SK-N-MC (cell line): ENCODE measurements around the gene MAML3.

Source experiments
- DNase-seq: peaks from one replicate; pipeline ENCODE4 v3.0.0-alpha.2; 2011; ENCODE audit warnings: low read depth, low spot score
- H3K27ac ChIP-seq: fragments of 200-600 bp; sonication (generic); 2 replicates; pipeline ENCODE4 v1.5.1; 2016; ENCODE audit warnings: mixed run types
- H3K36me3 ChIP-seq: fragments of 200-600 bp; sonication (generic); 2 replicates; pipeline ENCODE4 v1.6.1; 2017; ENCODE audit warnings: antibody characterized with exemption, low read length, mixed read lengths; ENCODE audit not compliant: insufficient read depth
- H3K4me3 ChIP-seq: fragments of 200-600 bp; sonication (generic); 2 replicates; pipeline ENCODE4 v1.5.1; 2016
- H3K9ac ChIP-seq: fragments of 200-600 bp; sonication (generic); 2 replicates; pipeline ENCODE4 v1.8.0; 2017; ENCODE audit warnings: mixed run types, mixed read lengths; ENCODE audit not compliant: insufficient read length
- H3K9me3 ChIP-seq: fragments of 200-600 bp; sonication (generic); 2 replicates; pipeline ENCODE4 v1.6.1; 2017; ENCODE audit warnings: low read depth, mild to moderate bottlenecking, antibody characterized with exemption, low read length, moderate library complexity, mixed read lengths
- EZH2 ChIP-seq: fragments of 200-600 bp; sonication (generic); IDR thresholded peaks from one replicate; pipeline ENCODE4 v1.6.1; 2017; ENCODE audit warnings: antibody characterized with exemption
- FOXP2 ChIP-seq: optimal IDR thresholded peaks from 2 replicates; pipeline ENCODE3; 2011; ENCODE audit warnings: mild to moderate bottlenecking, moderate library complexity; ENCODE audit not compliant: insufficient read depth; ENCODE audit errors: extremely low read length, control extremely low read depth
- POLR2AphosphoS5 ChIP-seq: IDR thresholded peaks from 2 replicates; pipeline ENCODE4 v1.6.1; 2012; ENCODE audit warnings: mild to moderate bottlenecking, low read depth, low read length, borderline replicate concordance

The MAML3 gene

GRCh38 chr4:139786494-139787354, 367.3 kb downstream of the MAML3 start:
- Histone ChIP-seq H3K27ac (peak overlapping the region; percentile 73), H3K36me3 (no peaks in the 10 kb centered on the region)

GRCh38 chr4:139785356-139785755, 368.6 kb downstream of the MAML3 start:
- H3K27ac ChIP-seq = peak overlapping the region; percentile 60; the same call in 1 of the 2 replicates
- H3K9ac ChIP-seq = no peak overlapping the region
- DNase-seq = no peak
- H3K36me3 ChIP-seq = no peaks in the 10 kb centered on the region
- no peak overlapping the region for H3K4me3 ChIP-seq
- H3K9me3 ChIP-seq = no peaks in the 10 kb centered on the region
- TF ChIP-seq FOXP2 (no peak), POLR2AphosphoS5 (no peak), EZH2 (no peak)

More at GRCh38 chr4:139786494-139787354, 367.3 kb downstream of the MAML3 start:
- DNase-seq = no peak
- Histone ChIP-seq H3K9me3 (no peaks in the 10 kb centered on the region), H3K4me3 (peak overlapping the region; percentile 55), H3K9ac (no peak overlapping the region)
- no peak for TF ChIP-seq EZH2
- TF ChIP-seq POLR2AphosphoS5 = no peak
- TF ChIP-seq FOXP2 = no peak

- no peak for TF ChIP-seq FOXP2
- TF ChIP-seq EZH2 = no peak
- no peak overlapping the region for H3K4me3 ChIP-seq
- H3K9ac ChIP-seq = no peak overlapping the region
- no peak for DNase-seq
- H3K36me3 ChIP-seq = no peaks in the 10 kb centered on the region
- no peak overlapping the region for H3K27ac ChIP-seq
- H3K9me3 ChIP-seq = no peaks in the 10 kb centered on the region
Measured at GRCh38 chr4:139783741-139784484, 370.1 kb downstream of the MAML3 start.

- no peak for DNase-seq
- Histone ChIP-seq H3K36me3 (no peaks in the 10 kb centered on the region), H3K9ac (no peak overlapping the region), H3K4me3 (no peak overlapping the region), H3K27ac (no peak overlapping the region), H3K9me3 (no peaks in the 10 kb centered on the region)
- TF ChIP-seq POLR2AphosphoS5 (no peak), FOXP2 (no peak), EZH2 (no peak)
Measured at GRCh38 chr4:139782926-139783522, 371.0 kb downstream of the MAML3 start.

- no peak overlapping the region for H3K4me3 ChIP-seq
- DNase-seq = no peak
- H3K36me3 ChIP-seq = no peaks in the 10 kb centered on the region
- TF ChIP-seq EZH2 = no peak
- no peak for TF ChIP-seq POLR2AphosphoS5
- TF ChIP-seq FOXP2 = no peak
- H3K9ac ChIP-seq = no peak overlapping the region
- H3K9me3 ChIP-seq = no peaks in the 10 kb centered on the region
- H3K27ac ChIP-seq = no peak overlapping the region
Measured at GRCh38 chr4:139781066-139781465, 372.9 kb downstream of the MAML3 start.

GRCh38 chr4:139779691-139780090, 374.3 kb downstream of the MAML3 start:
- Histone ChIP-seq H3K9me3 (no peaks in the 10 kb centered on the region), H3K4me3 (no peak overlapping the region), H3K36me3 (no peaks in the 10 kb centered on the region), H3K27ac (no peak overlapping the region), H3K9ac (no peak overlapping the region)
- DNase-seq = no peak
- no peak for TF ChIP-seq EZH2
- TF ChIP-seq POLR2AphosphoS5 = no peak
- TF ChIP-seq FOXP2 = no peak

GRCh38 chr4:139777757-139778156, 376.2 kb downstream of the MAML3 start:
- Histone ChIP-seq H3K4me3 (no peak overlapping the region), H3K9me3 (no peaks in the 10 kb centered on the region), H3K27ac (no peak overlapping the region), H3K36me3 (no peaks in the 10 kb centered on the region), H3K9ac (no peak overlapping the region)
- TF ChIP-seq EZH2 (no peak), POLR2AphosphoS5 (no peak), FOXP2 (no peak)
- DNase-seq = no peak

- Histone ChIP-seq H3K27ac (no peak overlapping the region), H3K9me3 (no peaks in the 10 kb centered on the region), H3K4me3 (no peak overlapping the region), H3K9ac (no peak overlapping the region), H3K36me3 (no peaks in the 10 kb centered on the region)
- no peak for DNase-seq
- TF ChIP-seq FOXP2 = no peak
- TF ChIP-seq EZH2 = no peak
- TF ChIP-seq POLR2AphosphoS5 = no peak
Measured at GRCh38 chr4:139776235-139776634, 377.7 kb downstream of the MAML3 start.
